ENCODE results near the gene LYPD3. TPM values are rescaled to one million over a fixed set of nuclear protein-coding genes. Genes with fewer than 3 reads are reported as not detected.

LYPD3 gene
- total RNA-seq, 1 donor from 2014 or later, result 0.24 TPM

DNA sequence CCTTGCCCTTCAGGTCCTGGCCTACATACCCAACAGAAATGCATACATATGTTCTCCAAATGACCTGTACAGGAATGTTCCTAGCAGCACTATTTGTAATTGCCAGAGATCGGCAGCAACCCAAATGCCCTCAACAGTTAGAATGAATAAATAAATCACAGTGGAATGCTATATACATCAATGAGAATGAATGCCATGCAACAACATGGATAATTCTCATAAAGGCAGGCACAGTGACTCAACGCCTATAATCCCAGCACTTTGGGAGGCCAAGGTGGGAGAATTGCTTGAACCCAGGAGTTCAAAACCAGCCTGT lies 32.1 kb downstream of the LYPD3 start:
- no peak overlapping the region for H3K4me3 Mint-ChIP-seq
- no peak overlapping the region for H3K27ac Mint-ChIP-seq
- no peaks in the 10 kb centered on the region for H4K20me1 ChIP-seq (ENCODE audit: low read depth)

DNA sequence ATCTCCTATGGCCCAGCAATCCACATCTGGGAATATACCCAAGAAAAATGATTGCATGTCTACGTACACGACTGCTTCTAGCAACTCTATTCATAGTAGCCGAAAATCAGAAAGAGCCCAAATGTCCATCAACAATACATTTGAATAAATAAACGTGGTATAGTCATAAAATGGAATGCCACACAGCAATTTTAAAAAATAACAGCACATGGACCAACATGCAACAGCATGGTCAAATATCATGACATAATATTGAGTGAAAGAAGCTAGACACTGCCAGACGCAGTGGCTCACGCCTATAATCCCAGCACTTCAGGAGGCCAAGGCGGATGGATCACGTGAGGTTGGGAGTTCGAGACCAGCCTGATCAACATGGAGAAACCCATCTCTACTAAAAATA lies 34.4 kb downstream of the LYPD3 start:
- no peaks in the 10 kb centered on the region for H3K27me3 ChIP-seq
- Mint-ChIP-seq H3K27me3 (ENCODE audit: insufficient read depth, low read depth) (peaks cover 8% of the 10 kb centered on the region), H3K9me3 (no peaks in the 10 kb centered on the region), H3K4me3 (no peak overlapping the region), H3K27ac (no peak overlapping the region), H3K36me3 (no peaks in the 10 kb centered on the region), H3K4me1 (peaks cover 4% of the 10 kb centered on the region)
- no peaks in the 10 kb centered on the region for H3F3A ChIP-seq (ENCODE audit: low read depth)
- no peak overlapping the region for H3K4me2 ChIP-seq
- TF ChIP-seq, protein P1, sequence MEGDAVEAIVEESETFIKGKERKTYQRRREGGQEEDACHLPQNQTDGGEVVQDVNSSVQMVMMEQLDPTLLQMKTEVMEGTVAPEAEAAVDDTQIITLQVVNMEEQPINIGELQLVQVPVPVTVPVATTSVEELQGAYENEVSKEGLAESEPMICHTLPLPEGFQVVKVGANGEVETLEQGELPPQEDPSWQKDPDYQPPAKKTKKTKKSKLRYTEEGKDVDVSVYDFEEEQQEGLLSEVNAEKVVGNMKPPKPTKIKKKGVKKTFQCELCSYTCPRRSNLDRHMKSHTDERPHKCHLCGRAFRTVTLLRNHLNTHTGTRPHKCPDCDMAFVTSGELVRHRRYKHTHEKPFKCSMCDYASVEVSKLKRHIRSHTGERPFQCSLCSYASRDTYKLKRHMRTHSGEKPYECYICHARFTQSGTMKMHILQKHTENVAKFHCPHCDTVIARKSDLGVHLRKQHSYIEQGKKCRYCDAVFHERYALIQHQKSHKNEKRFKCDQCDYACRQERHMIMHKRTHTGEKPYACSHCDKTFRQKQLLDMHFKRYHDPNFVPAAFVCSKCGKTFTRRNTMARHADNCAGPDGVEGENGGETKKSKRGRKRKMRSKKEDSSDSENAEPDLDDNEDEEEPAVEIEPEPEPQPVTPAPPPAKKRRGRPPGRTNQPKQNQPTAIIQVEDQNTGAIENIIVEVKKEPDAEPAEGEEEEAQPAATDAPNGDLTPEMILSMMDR (IDR thresholded peaks at IDR 0.05), result no peak
- TF ChIP-seq EZH2 (IDR thresholded peaks at IDR 0.05), result no peak
- no peak for TF ChIP-seq EZH2phosphoT487 (IDR thresholded peaks at IDR 0.05)
- H2AFZ ChIP-seq (replicated peaks), result no peak overlapping the region
- H3K36me3 ChIP-seq, result no peaks in the 10 kb centered on the region
- H3K9me3 ChIP-seq (ENCODE audit: low read depth), result no peaks in the 10 kb centered on the region
- H3K79me2 ChIP-seq (ENCODE audit: low read depth), result no peaks in the 10 kb centered on the region
- H3K9ac ChIP-seq, result no peak overlapping the region
- H3K27ac ChIP-seq, result no peak overlapping the region
- no peaks in the 10 kb centered on the region for H4K20me1 ChIP-seq (ENCODE audit: low read depth)
- DNase-seq (ENCODE audit: low spot score), result no peak
- no peaks in the 10 kb centered on the region for H3K4me1 ChIP-seq
- H3K4me3 ChIP-seq, result no peak overlapping the region

More for the DNA sequence above, 32.1 kb downstream of the LYPD3 start:
- H3K36me3 Mint-ChIP-seq, result no peaks in the 10 kb centered on the region
- no peak overlapping the region for H3K9ac ChIP-seq
- no peaks in the 10 kb centered on the region for H3F3A ChIP-seq (ENCODE audit: low read depth)
- no peaks in the 10 kb centered on the region for H3K9me3 ChIP-seq (ENCODE audit: low read depth)
- H3K4me3 ChIP-seq, result no peak overlapping the region
- no peaks in the 10 kb centered on the region for H3K4me1 Mint-ChIP-seq
- H3K4me2 ChIP-seq, result no peak overlapping the region
- peaks cover 6% of the 10 kb centered on the region for H3K27me3 Mint-ChIP-seq (ENCODE audit: insufficient read depth, low read depth)
- H3K27me3 ChIP-seq, result no peaks in the 10 kb centered on the region
- no peak overlapping the region for H2AFZ ChIP-seq (replicated peaks)
- no peaks in the 10 kb centered on the region for H3K79me2 ChIP-seq (ENCODE audit: low read depth)
- no peak for DNase-seq (ENCODE audit: low spot score)
- no peak overlapping the region for H3K27ac ChIP-seq
- no peaks in the 10 kb centered on the region for H3K9me3 Mint-ChIP-seq
- H3K4me1 ChIP-seq, result no peaks in the 10 kb centered on the region
- no peaks in the 10 kb centered on the region for H3K36me3 ChIP-seq
- TF ChIP-seq EZH2phosphoT487 (IDR thresholded peaks at IDR 0.05) (no peak), EZH2 (IDR thresholded peaks at IDR 0.05) (no peak)
- TF ChIP-seq, protein P1 (IDR thresholded peaks at IDR 0.05), result no peak

DNA sequence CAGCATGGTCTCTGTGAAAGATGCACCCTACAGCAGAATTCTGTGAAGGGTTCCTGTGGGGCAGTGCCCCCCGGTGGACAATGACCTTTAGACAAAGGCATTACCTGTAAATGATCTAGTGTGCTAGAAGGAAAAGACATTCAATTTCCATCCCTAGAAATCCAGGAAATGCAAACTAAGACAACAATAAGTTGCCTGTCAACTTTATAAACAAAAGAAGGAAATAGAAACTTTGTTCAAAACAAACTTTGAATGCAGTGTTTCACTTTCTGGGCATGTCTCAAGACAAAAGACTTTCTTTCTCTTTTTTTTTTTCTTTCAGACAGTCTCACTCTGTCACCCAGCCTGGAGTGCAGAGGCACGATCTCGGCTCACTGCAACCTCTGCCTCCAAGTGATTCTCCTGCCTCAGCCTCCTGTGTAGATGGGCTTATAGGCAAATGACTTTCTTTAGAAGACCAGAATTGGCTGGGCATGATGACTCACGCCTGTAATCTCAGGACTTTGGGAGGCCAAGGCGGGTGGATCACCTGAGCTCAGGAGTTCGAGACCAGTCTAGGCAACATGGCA lies 35.2 kb downstream of the LYPD3 start:
- Histone ChIP-seq H3K9ac (no peak overlapping the region), H3K9me3 (ENCODE audit: low read depth) (no peaks in the 10 kb centered on the region), H3F3A (ENCODE audit: low read depth) (no peaks in the 10 kb centered on the region), H2AFZ (replicated peaks) (no peak overlapping the region), H3K79me2 (ENCODE audit: low read depth) (no peaks in the 10 kb centered on the region), H3K27ac (no peak overlapping the region), H3K4me3 (no peak overlapping the region), H3K36me3 (no peaks in the 10 kb centered on the region), H3K4me1 (no peaks in the 10 kb centered on the region), H4K20me1 (ENCODE audit: low read depth) (no peaks in the 10 kb centered on the region), H3K4me2 (no peak overlapping the region), H3K27me3 (no peaks in the 10 kb centered on the region)
- no peaks in the 10 kb centered on the region for H3K36me3 Mint-ChIP-seq
- H3K27me3 Mint-ChIP-seq (ENCODE audit: insufficient read depth, low read depth), result peaks cover 10% of the 10 kb centered on the region
- no peak overlapping the region for H3K27ac Mint-ChIP-seq
- TF ChIP-seq, protein P1 (IDR thresholded peaks at IDR 0.05), result peak; percentile 32
- TF ChIP-seq EZH2 (IDR thresholded peaks at IDR 0.05), result no peak
- no peak for TF ChIP-seq EZH2phosphoT487 (IDR thresholded peaks at IDR 0.05)
- H3K4me1 Mint-ChIP-seq, result peaks cover 9% of the 10 kb centered on the region
- H3K9me3 Mint-ChIP-seq, result no peaks in the 10 kb centered on the region
- no peak overlapping the region for H3K4me3 Mint-ChIP-seq
- no peak for DNase-seq (ENCODE audit: low spot score)

All from neural progenitor cell (in vitro differentiated cells).